NCI-H748 (cell line): Measurements from ENCODE around the gene NCKAP5L.
"Not testable (repeated sequence)": the region's sequence is repeated elsewhere in the genome, so short reads cannot be mapped to it uniquely, and the experiment has no call there.

ENCODE experiments used
- DNase-seq: peaks from one replicate; lab custom pipeline; 2025; ENCODE audit not compliant: unreplicated experiment; lab: John Stamatoyannopoulos, UW

Gene NCKAP5L, protein sequence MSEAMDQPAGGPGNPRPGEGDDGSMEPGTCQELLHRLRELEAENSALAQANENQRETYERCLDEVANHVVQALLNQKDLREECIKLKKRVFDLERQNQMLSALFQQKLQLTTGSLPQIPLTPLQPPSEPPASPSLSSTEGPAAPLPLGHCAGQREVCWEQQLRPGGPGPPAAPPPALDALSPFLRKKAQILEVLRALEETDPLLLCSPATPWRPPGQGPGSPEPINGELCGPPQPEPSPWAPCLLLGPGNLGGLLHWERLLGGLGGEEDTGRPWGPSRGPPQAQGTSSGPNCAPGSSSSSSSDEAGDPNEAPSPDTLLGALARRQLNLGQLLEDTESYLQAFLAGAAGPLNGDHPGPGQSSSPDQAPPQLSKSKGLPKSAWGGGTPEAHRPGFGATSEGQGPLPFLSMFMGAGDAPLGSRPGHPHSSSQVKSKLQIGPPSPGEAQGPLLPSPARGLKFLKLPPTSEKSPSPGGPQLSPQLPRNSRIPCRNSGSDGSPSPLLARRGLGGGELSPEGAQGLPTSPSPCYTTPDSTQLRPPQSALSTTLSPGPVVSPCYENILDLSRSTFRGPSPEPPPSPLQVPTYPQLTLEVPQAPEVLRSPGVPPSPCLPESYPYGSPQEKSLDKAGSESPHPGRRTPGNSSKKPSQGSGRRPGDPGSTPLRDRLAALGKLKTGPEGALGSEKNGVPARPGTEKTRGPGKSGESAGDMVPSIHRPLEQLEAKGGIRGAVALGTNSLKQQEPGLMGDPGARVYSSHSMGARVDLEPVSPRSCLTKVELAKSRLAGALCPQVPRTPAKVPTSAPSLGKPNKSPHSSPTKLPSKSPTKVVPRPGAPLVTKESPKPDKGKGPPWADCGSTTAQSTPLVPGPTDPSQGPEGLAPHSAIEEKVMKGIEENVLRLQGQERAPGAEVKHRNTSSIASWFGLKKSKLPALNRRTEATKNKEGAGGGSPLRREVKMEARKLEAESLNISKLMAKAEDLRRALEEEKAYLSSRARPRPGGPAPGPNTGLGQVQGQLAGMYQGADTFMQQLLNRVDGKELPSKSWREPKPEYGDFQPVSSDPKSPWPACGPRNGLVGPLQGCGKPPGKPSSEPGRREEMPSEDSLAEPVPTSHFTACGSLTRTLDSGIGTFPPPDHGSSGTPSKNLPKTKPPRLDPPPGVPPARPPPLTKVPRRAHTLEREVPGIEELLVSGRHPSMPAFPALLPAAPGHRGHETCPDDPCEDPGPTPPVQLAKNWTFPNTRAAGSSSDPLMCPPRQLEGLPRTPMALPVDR (N-terminal part only)

DNA sequence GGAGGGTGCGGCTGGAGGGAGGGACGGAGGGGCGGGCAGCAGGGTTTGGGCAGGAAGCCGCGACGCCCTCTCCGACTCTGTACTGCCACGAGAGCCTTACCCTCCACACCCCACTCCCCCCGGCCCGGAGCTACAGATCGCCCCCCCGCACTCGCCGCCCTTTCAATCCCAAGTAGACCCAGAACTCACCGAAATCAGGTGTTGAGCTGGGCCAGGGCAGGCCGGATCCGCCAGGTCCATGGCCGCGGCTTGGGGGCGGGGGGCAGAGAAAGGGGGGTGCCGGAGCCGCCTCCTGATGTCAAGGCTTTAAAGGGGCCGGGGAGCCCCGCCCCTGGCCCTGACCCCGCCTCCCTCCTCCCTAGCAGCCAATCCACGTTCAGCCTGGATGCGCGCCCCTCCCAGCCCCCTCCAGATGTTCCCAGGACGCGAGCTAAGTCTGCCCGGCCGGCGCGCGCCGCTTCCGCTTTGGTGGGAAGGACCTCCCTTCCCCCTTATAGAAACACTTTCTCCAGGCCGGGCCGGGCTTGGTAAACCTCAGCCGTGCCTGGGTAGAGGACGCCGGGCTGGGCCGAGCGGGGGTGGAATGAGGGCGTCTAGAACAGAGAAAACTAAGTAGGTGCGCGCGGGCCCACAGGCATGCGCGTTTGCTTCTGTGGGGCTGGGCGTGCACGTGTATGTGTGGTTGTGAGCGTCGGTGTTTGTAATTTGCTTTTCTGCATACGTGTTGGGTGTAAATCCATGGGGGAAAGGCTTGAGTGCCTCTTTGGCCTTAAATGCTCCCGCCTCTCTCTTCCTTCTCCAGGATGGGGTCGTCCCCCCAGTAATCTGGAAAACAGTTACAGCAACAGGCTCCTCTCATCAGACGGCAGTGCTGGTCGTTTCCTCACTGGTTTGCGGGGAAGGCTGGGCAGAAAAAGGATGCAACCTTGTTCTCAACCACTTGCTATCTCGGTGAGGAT, at the start of gene NCKAP5L:
TSS of gene NCKAP5L (minus strand) at position 281 of the 959 bp plus-strand sequence. CDS start 24,369 bp downstream, outside the sequence.
- DNase-seq, result peak; percentile 96

DNA sequence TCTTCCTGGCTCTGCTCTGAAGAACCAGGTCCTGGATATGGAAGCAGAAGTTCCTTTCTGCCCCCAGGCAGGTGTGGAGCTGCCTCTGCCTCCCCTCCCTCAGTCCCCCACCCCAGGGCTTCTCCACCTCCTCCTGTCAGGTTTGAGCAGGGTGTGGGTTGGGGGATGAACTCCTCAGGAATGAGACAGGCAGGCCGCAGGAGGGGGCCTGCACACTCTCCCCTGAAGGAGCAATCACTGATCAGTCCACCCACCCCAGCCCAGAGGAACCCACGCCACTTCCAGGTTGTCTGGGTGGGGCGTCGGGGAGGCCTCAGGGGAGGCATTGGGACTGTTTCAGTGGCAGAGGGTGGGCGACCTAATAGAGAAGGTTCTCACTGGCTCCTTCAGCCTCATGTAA, 48.9 kb upstream of the NCKAP5L start:
- DNase-seq, result no peak

DNA sequence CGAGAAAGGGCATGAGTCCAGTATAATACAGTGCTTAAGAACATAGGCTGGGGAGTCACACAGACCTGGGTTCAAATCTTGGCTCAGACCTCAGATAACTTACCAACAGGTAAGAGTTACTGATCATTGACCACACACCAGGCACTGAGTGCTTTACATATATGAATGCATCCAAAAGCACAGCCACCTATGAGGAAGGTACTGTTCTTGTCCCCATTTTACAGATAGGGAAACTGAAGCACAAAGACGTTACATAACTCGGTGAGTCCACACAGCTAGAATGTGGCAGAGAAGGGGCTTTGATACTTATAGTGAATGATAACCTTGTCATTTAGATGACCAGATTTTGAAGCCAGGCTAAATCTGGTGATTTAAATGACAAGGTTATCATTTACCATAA, 47.9 kb upstream of the NCKAP5L start:
- no peak for DNase-seq

DNA sequence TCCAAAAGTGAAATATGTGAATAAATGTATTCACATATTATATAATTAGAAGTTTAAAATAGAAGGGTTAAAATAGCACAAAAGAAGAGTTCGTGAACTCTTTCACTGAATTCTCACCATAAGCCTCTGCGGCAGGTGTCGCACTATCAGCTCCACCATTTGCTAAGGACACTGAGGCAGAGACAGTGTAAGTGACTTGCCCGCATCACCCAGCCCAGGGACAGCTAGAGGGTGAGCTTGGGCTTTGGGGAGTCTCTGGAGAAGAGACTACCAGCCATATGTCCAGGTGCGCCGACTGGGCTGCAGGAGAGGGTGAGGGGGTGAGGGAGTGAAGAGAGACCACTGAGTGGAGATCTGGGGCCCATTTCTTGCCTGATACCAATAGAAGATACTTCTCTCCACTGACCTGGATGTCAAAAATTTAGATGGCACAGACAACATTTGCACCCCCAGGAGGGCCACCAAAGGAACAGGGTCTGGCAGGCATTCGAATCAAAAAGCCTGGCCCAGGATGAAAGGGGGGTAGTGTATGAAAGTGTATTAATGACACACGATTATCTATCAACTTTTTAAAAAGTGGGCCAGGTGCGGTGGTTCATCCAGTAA, 47.0 kb upstream of the NCKAP5L start:
- no peak for DNase-seq

DNA sequence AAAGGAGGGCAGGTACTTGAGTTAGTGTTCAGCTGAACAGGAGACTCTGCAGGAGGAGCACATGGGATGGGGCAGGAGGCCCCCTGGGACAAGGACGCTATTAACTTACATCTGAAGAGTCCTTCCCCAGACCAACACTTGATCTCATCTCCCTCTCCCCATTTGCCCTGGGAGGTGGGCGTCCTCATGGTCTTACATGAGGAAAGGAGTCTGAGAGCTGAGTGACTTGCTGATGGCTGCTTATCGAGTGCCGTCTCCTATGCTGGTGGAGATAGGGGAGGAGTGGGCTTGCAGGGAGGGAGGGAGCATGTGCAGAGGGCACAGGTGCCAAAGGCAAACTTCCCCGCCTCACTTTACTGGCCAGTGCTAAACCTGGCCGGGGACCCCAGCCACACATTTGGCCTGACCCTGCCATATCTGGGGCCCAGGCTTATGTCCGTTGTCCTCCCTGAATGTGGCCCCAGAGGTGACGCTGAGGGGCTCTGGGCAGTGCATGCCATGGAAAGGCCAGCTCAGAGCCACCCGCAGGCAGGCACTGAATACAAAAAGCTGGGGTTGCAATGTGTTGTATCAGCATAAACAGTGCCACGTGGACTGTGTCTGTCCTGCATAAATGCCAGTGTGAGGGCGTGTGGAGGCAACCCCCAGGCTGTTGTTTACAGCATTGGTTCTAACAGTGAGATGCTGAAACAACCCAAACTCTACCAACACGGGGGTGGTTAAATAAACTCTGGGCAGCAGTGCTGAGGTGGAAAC, 46.1 kb upstream of the NCKAP5L start:
- DNase-seq, result no peak

DNA sequence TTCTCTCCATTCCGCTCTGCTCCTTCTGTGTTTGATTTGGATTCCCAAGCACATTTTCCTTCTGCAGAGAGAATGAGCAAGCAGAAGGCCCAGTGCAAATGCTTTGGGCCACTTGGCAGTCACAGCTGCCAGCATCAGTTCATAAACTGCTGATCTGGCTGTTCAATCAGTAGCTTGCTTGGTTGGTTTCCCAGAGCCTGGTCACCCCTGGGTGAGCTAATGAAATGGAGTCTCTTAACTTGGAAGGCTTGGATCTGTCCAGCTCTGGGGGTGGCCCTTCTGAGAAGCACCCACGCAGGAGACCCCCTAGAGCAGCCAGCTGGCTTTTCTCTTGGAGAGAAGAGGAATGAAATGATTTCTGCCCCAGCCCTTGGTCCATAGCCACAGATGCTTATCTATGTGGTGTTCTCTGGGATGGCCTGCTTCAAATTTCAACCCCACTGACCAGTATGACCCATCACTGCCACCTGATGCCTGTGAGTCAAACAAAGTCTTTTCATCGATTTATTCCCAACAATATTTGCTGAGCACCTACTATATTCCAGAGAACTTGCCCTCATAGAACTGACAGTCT, 45.2 kb upstream of the NCKAP5L start:
- no peak for DNase-seq

DNA sequence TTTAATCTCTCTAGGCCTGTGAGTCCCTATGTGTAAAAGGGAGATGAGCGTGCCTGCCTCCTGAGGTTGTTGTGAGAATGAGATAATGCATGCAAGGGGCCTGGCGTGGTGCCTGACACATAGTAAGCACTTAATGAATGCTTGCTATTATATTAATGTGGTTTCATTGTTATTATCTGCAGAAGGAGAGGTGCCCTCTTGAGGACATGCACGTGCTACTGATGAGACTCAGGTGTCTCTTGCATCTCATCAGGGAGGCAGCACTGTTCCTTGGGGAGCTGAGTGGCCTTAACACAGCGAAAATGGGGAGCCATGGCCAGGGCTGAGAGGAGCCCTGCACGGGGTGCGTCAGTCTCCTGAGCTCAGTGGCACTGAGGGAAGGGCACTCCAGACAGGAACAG, 44.6 kb upstream of the NCKAP5L start:
- DNase-seq, result no peak

DNA sequence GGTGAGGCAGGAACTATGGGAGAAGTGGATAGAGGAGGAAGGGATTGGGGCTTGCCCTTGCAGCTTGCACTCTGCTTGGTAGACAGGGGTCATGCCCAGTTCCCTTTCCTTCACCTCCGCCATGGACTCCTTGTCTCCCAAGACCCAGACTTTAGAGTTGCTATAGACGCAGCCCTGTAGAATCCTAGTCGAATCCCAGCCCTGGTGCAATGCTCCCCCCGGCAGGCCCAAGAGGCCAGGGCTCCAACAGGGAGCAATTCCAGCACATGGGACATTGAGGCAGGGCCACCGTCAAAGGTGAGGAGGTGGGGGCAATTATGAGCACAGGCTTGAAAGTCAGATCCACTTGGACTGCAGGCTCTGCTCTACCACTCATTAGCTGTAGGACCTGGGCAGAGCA, 44.2 kb upstream of the NCKAP5L start:
- no peak for DNase-seq

DNA sequence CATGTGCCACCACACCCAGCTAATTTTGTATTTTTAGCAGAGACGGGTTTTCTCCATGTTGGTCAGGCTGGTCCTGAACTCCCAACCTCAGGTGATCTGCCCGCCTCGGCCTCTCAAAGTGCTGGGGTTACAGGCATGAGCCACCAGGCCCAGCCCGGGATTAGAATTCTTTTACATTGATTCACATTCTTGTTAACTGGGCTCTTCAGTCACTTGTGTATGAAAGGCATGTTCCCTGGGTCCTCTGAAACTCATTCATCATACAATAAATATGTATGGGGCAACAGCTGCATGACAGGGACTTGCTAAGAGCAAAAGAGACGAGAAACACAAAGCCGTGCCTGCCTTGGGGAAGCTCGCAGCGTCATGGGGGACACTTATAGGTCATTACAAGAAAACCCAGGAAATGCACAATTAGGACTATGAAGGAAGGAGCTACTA, 43.6 kb upstream of the NCKAP5L start:
- not testable (repeated sequence) for DNase-seq

DNA sequence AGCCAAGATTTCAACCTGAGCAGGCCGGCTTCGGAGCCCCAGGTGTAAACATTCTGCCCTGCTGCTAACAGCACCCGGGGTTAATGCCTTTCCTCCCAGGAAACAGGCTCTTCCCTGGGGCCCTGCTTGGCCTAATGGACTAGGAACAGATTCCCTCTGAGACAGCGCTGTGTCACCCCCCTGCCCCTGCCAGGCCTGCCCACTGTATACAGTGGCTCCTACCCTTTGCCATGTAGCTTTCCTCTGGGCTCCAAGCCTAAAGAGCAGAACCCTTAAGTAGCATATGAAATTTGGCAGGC, 43.0 kb upstream of the NCKAP5L start:
- DNase-seq, result no peak

DNA sequence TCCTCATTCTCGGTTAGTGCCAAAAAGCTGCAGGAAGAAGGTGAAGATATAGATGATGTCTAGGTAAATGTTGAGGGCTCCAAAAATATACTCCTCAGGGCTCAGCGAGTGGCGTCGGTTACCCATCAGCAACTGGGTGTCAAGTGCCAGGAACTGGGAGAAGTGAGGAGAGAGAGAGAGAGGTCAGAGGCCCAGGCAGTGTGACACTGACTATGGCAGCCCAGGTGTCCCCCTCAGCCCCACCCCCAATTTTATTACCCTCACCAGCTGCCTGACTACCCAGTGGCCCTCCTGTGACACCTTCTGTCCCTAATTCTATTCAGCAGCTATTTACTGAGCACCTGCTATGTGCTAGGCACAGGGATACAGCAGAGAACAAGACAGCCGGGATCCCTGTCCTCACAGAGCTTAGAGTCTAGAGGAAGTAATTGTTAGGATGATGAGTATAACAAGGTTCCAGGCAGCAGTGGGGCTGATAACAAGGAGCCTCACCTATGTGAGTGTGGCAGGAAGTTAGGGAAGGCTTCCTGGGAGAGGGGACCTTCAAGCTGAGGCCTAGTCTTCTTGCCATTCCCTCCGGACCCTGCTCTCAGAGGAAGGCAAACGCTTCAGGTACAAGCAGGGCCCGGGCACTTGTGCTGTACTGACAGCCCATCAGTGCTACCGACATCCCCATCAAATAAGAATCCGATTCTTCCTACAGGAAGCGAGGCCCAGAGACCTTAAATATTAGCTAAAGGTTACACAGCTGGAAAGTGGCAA, 42.5 kb upstream of the NCKAP5L start:
- DNase-seq, result no peak

DNA sequence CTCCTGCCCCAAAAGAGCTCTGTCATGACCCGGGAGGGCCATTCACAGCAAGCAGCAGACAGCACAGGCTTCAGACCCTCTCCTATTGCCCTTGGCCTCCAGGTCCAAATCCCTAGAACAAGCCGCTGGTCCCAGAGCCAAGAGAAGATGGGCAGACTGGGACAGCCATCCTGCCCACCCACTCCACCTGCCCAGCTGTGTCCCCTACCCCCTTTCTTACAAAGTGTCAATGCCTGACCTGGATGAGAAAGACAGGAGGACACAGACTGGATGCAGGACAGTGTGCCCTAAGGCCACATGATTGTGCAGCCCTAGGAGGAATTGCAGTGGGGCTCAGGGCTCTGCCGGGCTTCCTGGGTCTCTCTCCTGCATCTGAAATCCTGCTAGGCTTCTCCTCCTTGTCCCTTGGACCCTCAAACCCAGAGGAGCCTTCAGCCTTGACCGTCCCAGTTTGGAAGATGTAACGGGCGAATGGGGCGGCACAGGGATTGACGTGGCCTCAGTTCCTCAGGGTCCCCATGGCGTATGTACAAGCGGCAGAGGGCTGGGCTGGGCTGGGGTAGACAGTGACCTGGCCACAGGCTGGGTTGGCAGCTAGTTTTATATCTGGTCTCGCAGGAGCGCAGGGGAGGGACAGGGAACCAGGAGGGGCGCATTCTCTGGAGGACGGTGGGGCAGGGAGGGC, 41.7 kb upstream of the NCKAP5L start:
- DNase-seq, result no peak

DNA sequence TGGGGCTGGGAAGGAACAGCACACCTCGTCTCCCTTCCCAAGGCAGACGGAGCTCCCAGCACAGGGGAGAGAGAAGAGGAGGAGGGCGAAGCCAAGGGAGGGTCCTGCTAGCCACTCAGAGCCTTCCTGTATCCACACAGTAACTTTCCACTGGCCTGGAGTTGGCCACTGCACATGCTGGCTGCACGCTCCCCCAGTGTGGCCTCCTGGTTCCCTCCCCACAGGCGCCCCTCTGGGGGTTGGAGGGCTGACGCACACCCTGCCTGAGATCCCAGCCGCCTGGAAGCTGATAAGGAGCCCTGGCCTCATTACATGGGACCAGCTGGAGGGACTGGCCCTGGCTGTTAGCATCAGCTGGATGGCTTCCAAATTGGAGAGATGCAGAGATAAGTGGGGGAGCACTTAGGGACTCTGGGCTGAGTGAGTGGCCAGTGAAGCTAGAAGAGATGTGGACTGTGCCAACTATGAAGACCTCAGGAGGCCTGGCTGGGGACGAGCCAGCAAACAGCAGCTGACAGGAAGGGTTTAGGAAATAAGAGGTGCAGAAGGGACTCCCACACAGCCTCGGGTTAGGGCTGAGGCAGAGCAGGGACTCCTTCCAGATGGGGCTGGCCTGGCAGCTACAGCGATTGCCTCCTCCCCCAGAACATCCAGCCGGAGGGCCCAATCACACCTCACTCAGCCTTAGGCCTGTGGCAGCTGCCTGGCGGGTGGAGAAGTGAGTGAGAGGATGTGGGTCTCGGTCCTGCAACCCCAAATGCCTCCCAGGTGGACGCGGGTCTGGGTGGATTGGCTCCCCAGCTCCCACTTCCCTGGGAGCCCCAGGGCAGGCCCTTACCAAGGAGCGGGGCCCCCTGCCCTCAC, 41.0 kb upstream of the NCKAP5L start:
- DNase-seq, result peak; percentile 41

DNA sequence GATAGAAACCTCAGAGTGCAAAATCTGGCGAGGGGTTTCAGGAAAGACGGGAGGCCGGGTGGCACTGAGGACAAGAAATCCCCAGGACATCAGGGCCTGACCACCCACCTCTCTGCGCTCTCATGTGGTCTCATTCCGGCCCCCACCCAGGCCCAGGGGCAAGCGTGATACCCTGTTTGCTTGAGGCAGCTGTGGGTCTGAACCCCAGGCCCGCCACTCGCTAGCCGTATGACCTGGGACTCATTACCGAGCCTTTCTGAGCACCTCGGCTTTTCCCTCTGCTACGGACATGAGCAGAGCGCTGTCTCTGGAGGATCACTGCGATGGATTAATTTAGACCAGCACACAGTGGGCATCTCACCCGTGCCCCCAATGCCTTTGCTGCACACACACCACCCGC, 40.2 kb upstream of the NCKAP5L start:
- DNase-seq, result no peak

DNA sequence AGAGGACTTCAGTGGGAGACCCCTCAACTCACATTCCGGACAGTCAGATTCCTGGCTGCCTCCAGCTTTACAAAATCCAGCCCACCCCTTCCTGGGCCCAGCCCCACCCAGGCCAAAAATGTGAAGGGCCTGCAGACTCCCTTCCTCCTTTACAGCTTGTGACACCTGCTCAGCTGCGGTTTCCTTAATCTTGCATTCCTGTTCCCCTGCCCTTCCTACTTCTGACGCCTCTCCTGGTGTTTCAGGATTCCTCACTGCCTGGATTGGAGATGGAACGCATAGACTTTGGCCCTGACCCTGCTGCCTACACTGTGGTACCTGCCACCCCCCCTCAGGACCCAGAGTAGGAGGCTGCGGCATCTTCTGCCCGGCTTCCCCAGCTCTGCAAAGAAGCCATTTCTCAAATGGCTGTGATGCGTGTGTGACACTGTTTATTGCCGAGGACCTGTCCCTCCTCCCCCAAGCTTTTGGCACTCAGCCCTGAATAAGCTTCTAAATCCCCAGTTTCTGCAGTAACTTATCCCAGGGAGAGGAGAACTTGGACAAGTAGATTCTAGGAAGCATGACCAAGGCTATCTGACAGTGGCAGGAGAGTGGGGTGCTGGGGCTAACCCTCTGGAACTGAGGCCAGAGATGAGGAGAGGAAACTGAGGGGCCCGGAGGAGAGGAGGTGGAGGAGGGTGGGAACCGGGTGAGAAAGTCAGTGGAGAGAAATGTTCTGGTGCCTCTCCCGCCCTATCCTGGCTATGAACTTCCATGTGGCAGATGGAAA, 39.5 kb upstream of the NCKAP5L start:
- DNase-seq, result no peak
